ENCODE results near the gene MSL3. TPM values are rescaled to one million over a fixed set of nuclear protein-coding genes. Genes with fewer than 3 reads are reported as not detected.

MSL3 gene
- total RNA-seq, 2 experiments from 2014 or later: 49.7 to 50.1 TPM

DNA sequence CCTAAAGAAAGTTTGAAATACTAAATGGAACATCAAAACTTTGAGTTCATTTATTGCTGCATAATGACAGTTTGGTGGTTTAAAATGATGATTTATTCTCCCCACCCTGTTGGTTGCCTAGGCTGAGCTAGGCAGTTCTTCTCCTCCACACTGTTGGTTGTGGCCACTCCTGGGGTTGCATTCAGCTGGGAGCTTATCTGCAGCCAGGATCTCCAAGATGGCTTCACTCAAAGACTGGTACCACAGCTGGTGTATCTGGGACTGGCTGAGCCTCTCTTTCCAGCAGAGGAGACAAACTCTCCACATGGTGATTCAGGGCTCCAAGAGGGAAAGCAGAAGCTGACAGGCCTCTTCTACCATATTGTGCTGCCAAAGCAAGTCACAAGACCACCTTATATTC lies 33.1 kb downstream of the MSL3 start:
- CTCF ChIA-PET: no interaction called here
- H3K36me3 Mint-ChIP-seq (ENCODE audit: low read depth): no peaks in the 10 kb centered on the region
- H3K27ac Mint-ChIP-seq: no peak overlapping the region
- no peak overlapping the region for H3K4me3 Mint-ChIP-seq
- POLR2A ChIA-PET: no interaction called here
- H3K9me3 Mint-ChIP-seq (ENCODE audit: insufficient read depth): no peaks in the 10 kb centered on the region
- ATAC-seq (peak; percentile 47), DNase-seq (peak; percentile 35)
- no peaks in the 10 kb centered on the region for H3K27me3 Mint-ChIP-seq (ENCODE audit: low read depth)
- H3K4me1 Mint-ChIP-seq (ENCODE audit: low read depth): peaks cover 43% of the 10 kb centered on the region

DNA sequence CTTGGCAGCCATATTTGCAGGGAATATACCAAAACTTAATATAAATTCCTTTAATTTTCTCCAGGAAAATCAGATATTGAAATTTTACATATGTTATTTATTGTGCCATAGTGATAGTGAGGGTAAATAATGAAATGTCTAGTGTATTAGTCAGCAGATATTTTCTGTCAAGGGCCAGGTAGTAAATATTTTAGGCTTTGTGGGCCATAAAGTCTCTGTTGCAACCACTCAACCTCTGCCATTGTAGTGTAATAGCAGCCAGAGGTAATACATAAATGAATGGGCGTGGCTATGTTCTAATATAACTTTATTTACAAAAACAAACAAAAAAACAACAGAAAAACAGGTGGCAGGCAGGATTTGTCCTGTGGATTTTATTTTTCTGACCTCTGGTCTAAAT lies 33.5 kb downstream of the MSL3 start:
- no peak overlapping the region for H3K27ac Mint-ChIP-seq

DNA sequence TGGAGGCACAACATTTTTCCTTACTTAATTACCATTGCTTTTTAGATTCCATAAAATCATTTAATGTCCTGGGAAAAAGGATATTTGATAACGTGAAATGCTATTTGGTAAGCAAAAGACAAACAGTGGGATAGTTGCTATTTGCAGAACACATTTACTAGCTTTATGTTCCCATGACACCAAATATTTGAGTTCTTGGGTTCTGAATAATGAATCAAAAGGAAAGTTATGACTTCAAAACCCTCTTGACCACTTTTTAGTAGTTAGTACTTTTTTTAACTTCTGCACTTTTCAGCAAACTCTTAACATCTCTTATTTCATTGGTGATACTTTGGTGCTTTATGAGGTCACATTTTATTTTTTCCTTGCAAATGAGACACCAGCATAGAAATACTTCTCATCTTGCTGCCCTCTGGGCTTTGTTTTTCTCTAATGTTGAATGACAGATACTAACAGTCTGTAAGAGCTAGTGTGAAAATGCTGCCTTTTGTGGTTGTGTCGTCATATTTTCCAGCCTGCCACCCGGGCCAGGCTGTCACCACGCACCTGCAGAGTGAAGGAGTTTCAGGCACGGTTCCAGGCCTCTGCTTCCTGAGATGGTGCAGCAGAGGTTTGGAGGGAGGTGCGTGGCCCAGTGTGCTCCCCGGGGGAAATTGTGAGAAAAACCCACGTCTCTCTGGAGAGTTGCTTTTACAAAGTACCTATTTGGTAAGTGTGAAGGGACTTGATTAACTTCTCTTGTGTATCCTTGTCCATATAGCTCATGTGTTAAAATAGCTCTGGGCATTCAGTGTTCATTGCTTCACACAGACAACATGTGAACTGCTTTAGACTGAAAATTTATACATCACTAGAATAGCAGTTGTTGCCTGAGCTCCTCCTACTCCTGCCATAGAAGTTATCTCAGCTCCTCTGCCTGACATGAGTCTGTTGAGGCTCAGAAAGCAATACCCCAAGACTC lies 34.7 kb downstream of the MSL3 start:
- H3K4me3 Mint-ChIP-seq: peak overlapping the region; percentile 40
- POLR2A ChIA-PET: no interaction called here
- CTCF ChIA-PET: interaction anchor here (0.7 to 1.5 kb wide), 2 partner anchors 34 to 42 kb away, joined by 3 to 4 read pairs; no protein-coding TSS in a partner anchor

More for the DNA sequence above, 33.5 kb downstream of the MSL3 start:
- Mint-ChIP-seq H3K36me3 (ENCODE audit: low read depth) (no peaks in the 10 kb centered on the region), H3K4me3 (no peak overlapping the region), H3K4me1 (ENCODE audit: low read depth) (peaks cover 40% of the 10 kb centered on the region), H3K9me3 (ENCODE audit: insufficient read depth) (no peaks in the 10 kb centered on the region), H3K27me3 (ENCODE audit: low read depth) (no peaks in the 10 kb centered on the region)
- DNase-seq (no peak), ATAC-seq (no peak)
- ChIA-PET CTCF (no interaction called here), POLR2A (no interaction called here)

DNA sequence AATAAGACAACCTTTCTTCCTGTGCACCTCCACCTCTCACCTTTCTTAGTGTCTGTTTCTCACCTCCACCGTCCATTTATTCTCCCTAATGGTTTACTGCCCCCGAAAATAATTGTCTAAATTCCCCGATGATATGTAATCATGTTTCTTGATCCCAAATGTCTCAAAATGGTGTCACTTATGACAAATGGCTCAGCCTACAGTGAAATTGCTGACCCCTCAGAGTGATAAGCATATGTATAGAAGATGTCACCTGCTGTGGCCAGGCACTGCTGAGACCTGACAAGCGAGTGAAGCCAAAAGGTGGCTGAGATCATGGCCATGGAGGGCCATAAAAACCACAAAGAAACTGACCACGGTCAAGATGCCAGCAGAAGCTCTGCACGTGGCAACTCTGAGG lies 35.7 kb downstream of the MSL3 start:
- Mint-ChIP-seq H3K36me3 (ENCODE audit: low read depth) (no peaks in the 10 kb centered on the region), H3K27me3 (ENCODE audit: low read depth) (no peaks in the 10 kb centered on the region), H3K9me3 (ENCODE audit: insufficient read depth) (no peaks in the 10 kb centered on the region), H3K4me3 (no peak overlapping the region), H3K4me1 (ENCODE audit: low read depth) (peaks cover 24% of the 10 kb centered on the region), H3K27ac (no peak overlapping the region)
- CTCF ChIA-PET: interaction anchor here (0.7 to 1.5 kb wide), 2 partner anchors 35 to 41 kb away, joined by 3 to 4 read pairs; no protein-coding TSS in a partner anchor
- DNase-seq (no peak), ATAC-seq (no peak)
- POLR2A ChIA-PET: no interaction called here

More for the DNA sequence above, 34.7 kb downstream of the MSL3 start:
- no peaks in the 10 kb centered on the region for H3K9me3 Mint-ChIP-seq (ENCODE audit: insufficient read depth)
- no peaks in the 10 kb centered on the region for H3K36me3 Mint-ChIP-seq (ENCODE audit: low read depth)
- ATAC-seq: peak; percentile 87
- no peaks in the 10 kb centered on the region for H3K27me3 Mint-ChIP-seq (ENCODE audit: low read depth)
- DNase-seq: peak; percentile 68
- H3K27ac Mint-ChIP-seq: peak overlapping the region; percentile 72
- peaks cover 29% of the 10 kb centered on the region for H3K4me1 Mint-ChIP-seq (ENCODE audit: low read depth)

DNA sequence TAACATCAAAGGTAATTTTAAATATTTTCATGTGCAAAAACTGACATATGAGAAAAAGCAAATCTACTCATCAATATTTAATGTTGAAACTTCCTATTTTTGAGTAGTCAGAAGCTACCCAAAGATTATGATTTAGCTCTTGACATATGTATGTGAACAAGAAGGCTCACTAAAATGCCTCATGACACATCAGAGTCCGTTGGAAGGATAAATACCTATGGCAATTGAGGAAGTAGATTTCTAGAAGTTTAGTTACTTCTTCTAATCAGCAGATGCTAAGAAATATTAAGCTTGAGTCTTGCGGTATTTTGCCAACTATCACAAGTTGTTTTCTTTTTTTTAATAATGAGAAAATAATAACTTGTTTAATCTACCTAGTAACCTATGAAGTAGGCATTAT lies 55.3 kb downstream of the MSL3 start:
- Mint-ChIP-seq H3K27ac (no peak overlapping the region), H3K4me1 (ENCODE audit: low read depth) (no peaks in the 10 kb centered on the region), H3K36me3 (ENCODE audit: low read depth) (no peaks in the 10 kb centered on the region), H3K9me3 (ENCODE audit: insufficient read depth) (no peaks in the 10 kb centered on the region), H3K4me3 (no peak overlapping the region), H3K27me3 (ENCODE audit: low read depth) (peaks cover 2% of the 10 kb centered on the region)
- DNase-seq (no peak), ATAC-seq (no peak)
- POLR2A ChIA-PET: no interaction called here
- CTCF ChIA-PET: no interaction called here

Other genes starting within 250 kb of the MSL3 start
- not detected for gene ARHGAP6, start 92.3 kb upstream of the MSL3 start, total RNA-seq